ENCODE results near the gene SRSF2.

Gene SRSF2

GRCh38 chr17:76715496-76715830, 21.7 kb downstream of the SRSF2 start:
- Histone ChIP-seq H3K4me2 (ENCODE audit: low read depth, low read length, poor library complexity, severe bottlenecking) (peak overlapping the region; percentile 55), H3K36me3 (ENCODE audit: insufficient read depth, low read length) (peaks cover 55% of the 10 kb centered on the region; the same call in 1 of the 2 replicates), H3K4me3 (ENCODE audit: low read length, poor library complexity, severe bottlenecking) (no peak overlapping the region), H3K9me3 (ENCODE audit: insufficient read depth, low read depth, low read length) (no peaks in the 10 kb centered on the region), H3F3A (ENCODE audit: low read depth) (peaks cover 6% of the 10 kb centered on the region; the same call in 1 of the 2 replicates), H3K9me2 (replicated peaks; ENCODE audit: low read depth, low read length) (no peaks in the 10 kb centered on the region), H4K20me1 (ENCODE audit: insufficient read depth, low read length, poor library complexity, severe bottlenecking) (no peaks in the 10 kb centered on the region), H3K79me2 (ENCODE audit: insufficient read depth, low read length) (peaks cover 20% of the 10 kb centered on the region; the same call in 1 of the 2 replicates), H3K4me1 (ENCODE audit: insufficient read depth, low read length, poor library complexity, severe bottlenecking) (peaks cover 33% of the 10 kb centered on the region), H2AFZ (ENCODE audit: low read length) (no peak overlapping the region), H3K27me3 (ENCODE audit: insufficient read depth, low read length, poor library complexity, severe bottlenecking) (no peaks in the 10 kb centered on the region), H3K9ac (ENCODE audit: low read depth, low read length, poor library complexity, severe bottlenecking) (peak overlapping the region; percentile 21)
- TF ChIP-seq EZH2phosphoT487 (IDR thresholded peaks at IDR 0.05; ENCODE audit: borderline replicate concordance) (no peak), CTCF (conservative IDR thresholded peaks at IDR 0.05; ENCODE audit: low read length) (no peak)

GRCh38 chr17:76714822-76715495, 22.2 kb downstream of the SRSF2 start:
- Histone ChIP-seq H3K9me3 (ENCODE audit: insufficient read depth, low read depth, low read length) (no peaks in the 10 kb centered on the region), H3K4me1 (ENCODE audit: insufficient read depth, low read length, poor library complexity, severe bottlenecking) (peaks cover 35% of the 10 kb centered on the region), H3K9me2 (replicated peaks; ENCODE audit: low read depth, low read length) (no peaks in the 10 kb centered on the region), H3K27me3 (ENCODE audit: insufficient read depth, low read length, poor library complexity, severe bottlenecking) (no peaks in the 10 kb centered on the region), H2AFZ (ENCODE audit: low read length) (no peak overlapping the region), H3K4me3 (ENCODE audit: low read length, poor library complexity, severe bottlenecking) (no peak overlapping the region), H3K9ac (ENCODE audit: low read depth, low read length, poor library complexity, severe bottlenecking) (peak overlapping the region; percentile 21), H3K36me3 (ENCODE audit: insufficient read depth, low read length) (peaks cover 50% of the 10 kb centered on the region; the same call in 1 of the 2 replicates), H3K4me2 (ENCODE audit: low read depth, low read length, poor library complexity, severe bottlenecking) (peak overlapping the region; percentile 55), H3F3A (ENCODE audit: low read depth) (peaks cover 6% of the 10 kb centered on the region; the same call in 1 of the 2 replicates), H3K79me2 (ENCODE audit: insufficient read depth, low read length) (peaks cover 15% of the 10 kb centered on the region; the same call in 1 of the 2 replicates), H4K20me1 (ENCODE audit: insufficient read depth, low read length, poor library complexity, severe bottlenecking) (no peaks in the 10 kb centered on the region)
- no peak for TF ChIP-seq EZH2phosphoT487 (IDR thresholded peaks at IDR 0.05; ENCODE audit: borderline replicate concordance)
- TF ChIP-seq CTCF (conservative IDR thresholded peaks at IDR 0.05; ENCODE audit: low read length): peak; percentile 96

- Histone ChIP-seq H3K9me3 (ENCODE audit: insufficient read depth, low read depth, low read length) (no peaks in the 10 kb centered on the region), H3K4me1 (ENCODE audit: insufficient read depth, low read length, poor library complexity, severe bottlenecking) (peaks cover 41% of the 10 kb centered on the region), H3K9ac (ENCODE audit: low read depth, low read length, poor library complexity, severe bottlenecking) (peak overlapping the region; percentile 13), H2AFZ (ENCODE audit: low read length) (no peak overlapping the region), H3K9me2 (replicated peaks; ENCODE audit: low read depth, low read length) (no peaks in the 10 kb centered on the region), H3K36me3 (ENCODE audit: insufficient read depth, low read length) (peaks cover 44% of the 10 kb centered on the region; the same call in 1 of the 2 replicates), H3K79me2 (ENCODE audit: insufficient read depth, low read length) (peaks cover 14% of the 10 kb centered on the region; the same call in 1 of the 2 replicates), H3K27me3 (ENCODE audit: insufficient read depth, low read length, poor library complexity, severe bottlenecking) (no peaks in the 10 kb centered on the region), H3F3A (ENCODE audit: low read depth) (peaks cover 6% of the 10 kb centered on the region; the same call in 1 of the 2 replicates), H3K4me2 (ENCODE audit: low read depth, low read length, poor library complexity, severe bottlenecking) (peak overlapping the region; percentile 55), H4K20me1 (ENCODE audit: insufficient read depth, low read length, poor library complexity, severe bottlenecking) (no peaks in the 10 kb centered on the region), H3K4me3 (ENCODE audit: low read length, poor library complexity, severe bottlenecking) (no peak overlapping the region)
- TF ChIP-seq CTCF (conservative IDR thresholded peaks at IDR 0.05; ENCODE audit: low read length): no peak
- no peak for TF ChIP-seq EZH2phosphoT487 (IDR thresholded peaks at IDR 0.05; ENCODE audit: borderline replicate concordance)
Measured at GRCh38 chr17:76714336-76714735, 22.8 kb downstream of the SRSF2 start.
